Loucy (cell line): ENCODE data around the gene SMIM17.

Source experiments
- H2AFZ ChIP-seq: fragments of 200-600 bp; sonication (generic); 2 replicates; pipeline ENCODE4 v1.6.0; 2016; ENCODE audit warnings: antibody characterized with exemption, mild to moderate bottlenecking, low read length, moderate library complexity
- H3F3A ChIP-seq: fragments of 200-600 bp; 2 replicates; pipeline ENCODE4 v1.6.0; 2016; ENCODE audit warnings: antibody characterized with exemption, low read depth, mild to moderate bottlenecking
- H3K27me3 ChIP-seq: fragments of 200-600 bp; sonication (generic); 2 replicates; pipeline ENCODE4 v1.6.1; 2014; ENCODE audit warnings: low read length, mild to moderate bottlenecking; ENCODE audit not compliant: insufficient read depth, poor library complexity, severe bottlenecking
- H3K36me3 ChIP-seq: fragments of 200-600 bp; sonication (generic); 2 replicates; pipeline ENCODE4 v1.6.1; 2016; ENCODE audit warnings: low read length; ENCODE audit not compliant: insufficient read depth
- H3K4me1 ChIP-seq: fragments of 200-600 bp; sonication (generic); 2 replicates; pipeline ENCODE4 v1.5.1; 2014; ENCODE audit warnings: low read length, mild to moderate bottlenecking; ENCODE audit not compliant: insufficient read depth, poor library complexity, severe bottlenecking
- H3K4me2 ChIP-seq: fragments of 200-600 bp; sonication (generic); 2 replicates; pipeline ENCODE4 v1.6.0; 2014; ENCODE audit warnings: antibody characterized with exemption, low read length, low read depth, mild to moderate bottlenecking; ENCODE audit not compliant: poor library complexity, severe bottlenecking
- H3K4me3 ChIP-seq: fragments of 200-600 bp; sonication (generic); 2 replicates; pipeline ENCODE4 v1.5.1; 2014; ENCODE audit warnings: low read length, mild to moderate bottlenecking, mixed read lengths; ENCODE audit not compliant: poor library complexity, severe bottlenecking
- H3K79me2 ChIP-seq: fragments of 200-600 bp; sonication (generic); 2 replicates; pipeline ENCODE4 v1.6.1; 2014; ENCODE audit warnings: low read length; ENCODE audit not compliant: insufficient read depth
- H3K9ac ChIP-seq: fragments of 200-600 bp; sonication (generic); 2 replicates; pipeline ENCODE4 v1.6.0; 2014; ENCODE audit warnings: mild to moderate bottlenecking, low read depth, low read length, moderate library complexity; ENCODE audit not compliant: poor library complexity, severe bottlenecking
- H3K9me2 ChIP-seq: fragments of 200-600 bp; sonication (generic); replicated peaks from 2 replicates; pipeline ENCODE4 v1.6.1; 2016; ENCODE audit warnings: low read depth, low read length, mixed read lengths
- H3K9me3 ChIP-seq: fragments of 200-600 bp; sonication (generic); 2 replicates; pipeline ENCODE4 v1.6.1; 2014; ENCODE audit warnings: mild to moderate bottlenecking, antibody characterized with exemption, low read length, low read depth; ENCODE audit not compliant: insufficient read depth
- H4K20me1 ChIP-seq: fragments of 200-600 bp; sonication (generic); 2 replicates; pipeline ENCODE4 v1.6.0; 2014; ENCODE audit warnings: antibody characterized with exemption, low read length, mild to moderate bottlenecking; ENCODE audit not compliant: insufficient read depth, poor library complexity, severe bottlenecking
- CTCF ChIP-seq: fragments of 200-600 bp; sonication (generic); conservative IDR thresholded peaks from 2 replicates; pipeline ENCODE4 v1.5.1; 2014; ENCODE audit warnings: mild to moderate bottlenecking, antibody characterized with exemption, low read length
- EZH2phosphoT487 ChIP-seq: fragments of 200-600 bp; IDR thresholded peaks from 2 replicates; pipeline ENCODE4 v1.6.1; 2018; ENCODE audit warnings: antibody characterized with exemption, mild to moderate bottlenecking, moderate library complexity, borderline replicate concordance

SMIM17 gene

GRCh38 chr19:56595548-56595899, 47.4 kb upstream of the SMIM17 start:
- TF ChIP-seq CTCF = no peak
- TF ChIP-seq EZH2phosphoT487 = no peak
- H3K9me3 ChIP-seq = no peaks in the 10 kb centered on the region
- peak overlapping the region; percentile 99 for H2AFZ ChIP-seq

GRCh38 chr19:56596676-56597075, 46.3 kb upstream of the SMIM17 start:
- Histone ChIP-seq H3K9me2 (no peaks in the 10 kb centered on the region), H3K9me3 (no peaks in the 10 kb centered on the region), H3F3A (no peaks in the 10 kb centered on the region), H2AFZ (no peak overlapping the region), H3K36me3 (no peaks in the 10 kb centered on the region), H3K4me2 (peak overlapping the region; percentile 78), H4K20me1 (peaks cover 9% of the 10 kb centered on the region), H3K4me1 (peaks cover 27% of the 10 kb centered on the region), H3K27me3 (no peaks in the 10 kb centered on the region), H3K4me3 (peak overlapping the region; percentile 97), H3K9ac (peak overlapping the region; percentile 91), H3K79me2 (peaks cover 54% of the 10 kb centered on the region)
- no peak for TF ChIP-seq EZH2phosphoT487
- no peak for TF ChIP-seq CTCF

More at GRCh38 chr19:56595548-56595899, 47.4 kb upstream of the SMIM17 start:
- Histone ChIP-seq H3K9me2 (no peaks in the 10 kb centered on the region), H3K79me2 (peaks cover 44% of the 10 kb centered on the region), H3K9ac (peak overlapping the region; percentile 91), H3K4me2 (peak overlapping the region; percentile 78), H3K27me3 (no peaks in the 10 kb centered on the region), H3K36me3 (no peaks in the 10 kb centered on the region), H3K4me1 (peaks cover 27% of the 10 kb centered on the region), H4K20me1 (peaks cover 6% of the 10 kb centered on the region), H3K4me3 (peak overlapping the region; percentile 97), H3F3A (no peaks in the 10 kb centered on the region)

DNA sequence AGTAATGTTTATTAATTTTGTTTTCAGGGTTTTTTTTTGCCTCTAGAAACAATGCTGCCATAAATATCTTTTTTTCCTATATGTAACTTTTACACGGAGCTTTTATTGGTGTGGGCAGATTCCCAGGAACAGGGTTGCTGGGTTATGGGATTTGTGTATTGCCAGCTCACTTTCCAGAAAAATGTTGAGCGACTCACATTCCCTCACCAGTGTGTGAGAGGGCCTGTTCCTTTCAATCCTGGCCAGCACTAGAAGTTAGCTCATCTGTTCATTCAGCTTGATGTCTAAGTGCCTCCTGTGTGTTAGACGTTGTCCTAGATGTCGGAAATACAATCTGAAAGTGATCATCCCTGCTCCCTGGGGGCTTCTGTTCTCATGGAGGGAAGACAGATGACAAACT, 45.3 kb upstream of the SMIM17 start:
- Histone ChIP-seq H3K9ac (no peak overlapping the region), H4K20me1 (peaks cover 9% of the 10 kb centered on the region), H3K9me2 (no peaks in the 10 kb centered on the region), H2AFZ (no peak overlapping the region), H3K4me2 (peak overlapping the region; percentile 78), H3K79me2 (peaks cover 54% of the 10 kb centered on the region), H3K27me3 (no peaks in the 10 kb centered on the region), H3K9me3 (no peaks in the 10 kb centered on the region), H3K36me3 (no peaks in the 10 kb centered on the region), H3F3A (no peaks in the 10 kb centered on the region), H3K4me3 (no peak overlapping the region), H3K4me1 (peaks cover 27% of the 10 kb centered on the region)
- TF ChIP-seq CTCF (no peak), EZH2phosphoT487 (no peak)
